HepG2 (cell line): ENCODE data around the gene PHF2. TPM values are rescaled to one million over a fixed set of nuclear protein-coding genes. Genes with fewer than 3 reads are reported as not detected.
A peak's percentile ranks its signal among the peaks of the same experiment; 100 is the strongest.

Source experiments
- AGO2 ChIP-seq: fragments of 200-400 bp; formaldehyde crosslinking; optimal IDR thresholded peaks from 2 replicates; pipeline ENCODE3; 2017; ENCODE audit warnings: mild to moderate bottlenecking, low read depth, low read length, moderate library complexity
- BRD4 ChIP-seq: sonication (generic); formaldehyde crosslinking; IDR thresholded peaks from 2 replicates; pipeline ENCODE4 v1.4.0; 2020; ENCODE audit warnings: missing genetic modification reagents
- CHD2 ChIP-seq: IDR thresholded peaks from 2 replicates; pipeline ENCODE4 v1.6.1; 2011; ENCODE audit warnings: low read depth, low read length, improper control_type of control experiment
- DMAP1 ChIP-seq: IDR thresholded peaks from 2 replicates; pipeline ENCODE4 v1.6.1; 2016
- DR1 ChIP-seq: sonication (generic); formaldehyde crosslinking; IDR thresholded peaks from 2 replicates; pipeline ENCODE4 v1.8.0; 2021; ENCODE audit warnings: mild to moderate bottlenecking, missing genetic modification reagents, inconsistent platforms
- GTF2F1 ChIP-seq: fragments of 150-350 bp; IDR thresholded peaks from 2 replicates; pipeline ENCODE4 v1.6.1; 2014; ENCODE audit warnings: low read length
- HHEX ChIP-seq: IDR thresholded peaks from 2 replicates; pipeline ENCODE4 v1.6.1; 2016; ENCODE audit warnings: control low read depth
- HOMEZ ChIP-seq: IDR thresholded peaks from 2 replicates; pipeline ENCODE4 v1.6.1; 2016; ENCODE audit warnings: low read depth
- KMT2B ChIP-seq: IDR thresholded peaks from 2 replicates; pipeline ENCODE4 v1.6.1; 2016; ENCODE audit warnings: missing genetic modification reagents, missing compliant biosample characterization
- LCORL ChIP-seq, 2 experiments: fragments of 450-650 bp in 1 of 2; sonication (generic) in 1 of 2; formaldehyde crosslinking in 1 of 2; IDR thresholded peaks; 2 replicates each; pipeline versions ENCODE4 v1.5.0 to v1.6.1; 2017 to 2020; ENCODE audit warnings: antibody characterized with exemption in 1 of 2, missing genetic modification reagents in 1 of 2
- NR2F2 ChIP-seq: IDR thresholded peaks from 2 replicates; pipeline ENCODE4 v1.6.1; 2012; ENCODE audit warnings: low read depth, inconsistent platforms, borderline replicate concordance
- PITX1 ChIP-seq: sonication (generic); formaldehyde crosslinking; IDR thresholded peaks from 2 replicates; pipeline ENCODE4 v1.5.1; 2020; ENCODE audit warnings: mild to moderate bottlenecking, missing genetic modification reagents
- SETDB1 ChIP-seq: sonication (generic); formaldehyde crosslinking; IDR thresholded peaks from 2 replicates; pipeline ENCODE4 v1.5.1; 2020; ENCODE audit warnings: missing genetic modification reagents, mild to moderate bottlenecking, borderline replicate concordance
- SMAD3 ChIP-seq: sonication (generic); formaldehyde crosslinking; IDR thresholded peaks from 2 replicates; pipeline ENCODE4 v1.4.0; 2020; ENCODE audit warnings: missing genetic modification reagents
- SRF ChIP-seq: IDR thresholded peaks from 2 replicates; pipeline ENCODE4 v1.6.1; 2011; ENCODE audit warnings: mild to moderate bottlenecking, low read depth, low read length, moderate library complexity
- SSRP1 ChIP-seq: IDR thresholded peaks from 2 replicates; pipeline ENCODE4 v1.6.1; 2016; ENCODE audit warnings: control low read depth
- TBP ChIP-seq: sonication (generic); formaldehyde crosslinking; IDR thresholded peaks from 2 replicates; pipeline ENCODE4 v1.5.0; 2020; ENCODE audit warnings: missing genetic modification reagents
- THAP11 ChIP-seq: IDR thresholded peaks from 2 replicates; pipeline ENCODE4 v1.6.1; 2016; ENCODE audit warnings: missing biosample characterization, missing genetic modification reagents
- TRIM24 ChIP-seq: sonication (generic); formaldehyde crosslinking; IDR thresholded peaks from 2 replicates; pipeline ENCODE4 v1.8.0; 2022; ENCODE audit warnings: mild to moderate bottlenecking, missing genetic modification reagents
- ZNF12 ChIP-seq: sonication (generic); formaldehyde crosslinking; IDR thresholded peaks from 2 replicates; pipeline ENCODE4 v1.5.0; 2020; ENCODE audit warnings: missing genetic modification reagents
- ZNF441 ChIP-seq: sonication (generic); formaldehyde crosslinking; IDR thresholded peaks from 2 replicates; pipeline ENCODE4 v1.7.0; 2021; ENCODE audit warnings: missing genetic modification reagents, borderline replicate concordance
- ZNF614 ChIP-seq: IDR thresholded peaks from 2 replicates; pipeline ENCODE4 v1.6.1; 2018; ENCODE audit warnings: missing biosample characterization, missing genetic modification reagents, inconsistent platforms, borderline replicate concordance
- ZSCAN12 ChIP-seq: sonication (generic); formaldehyde crosslinking; IDR thresholded peaks from 2 replicates; pipeline ENCODE4 v1.9.0; 2021; ENCODE audit warnings: mild to moderate bottlenecking, missing genetic modification reagents
- ZSCAN25 ChIP-seq: sonication (generic); formaldehyde crosslinking; IDR thresholded peaks from 2 replicates; pipeline ENCODE4 v1.8.0; 2022; ENCODE audit warnings: mild to moderate bottlenecking, missing genetic modification reagents
- polyA plus RNA-seq, 8 experiments: library from polyadenylated mRNA; depleted of rRNA in 3 of 8; stranded (reverse) in 7 of 8; unstranded in 1 of 8; fragments of >200 nt; fragmentation: Illumina TruSeq in 4 of 8; extraction: Trizol in 4 of 8; gene quantifications; 2 replicates each; pipeline versions ENCODE4 v1.2.1 to v1.2.3, GENCODE V29; 2011 to 2016; ENCODE audit warnings: low read depth in 4 of 8, missing spikeins in 1 of 8, mixed read lengths in 1 of 8; ENCODE audit not compliant: insufficient read depth in 1 of 8
- total RNA-seq, 5 experiments: library from RNA; depleted of rRNA; stranded (reverse); fragments of >200 nt; fragmentation: Illumina TruSeq; extraction: Trizol; gene quantifications; 2 replicates each; pipeline ENCODE4 v1.2.3, GENCODE V29; 2016; ENCODE audit warnings: low read depth in 1 of 5
- TF ChIP-seq, protein P1 (sequence below): fragments of 450-650 bp; IDR thresholded peaks from 2 replicates; pipeline ENCODE4 v1.6.1; 2017; ENCODE audit warnings: mild to moderate bottlenecking
- TF ChIP-seq, protein P2 (sequence below): sonication (generic); formaldehyde crosslinking; IDR thresholded peaks from 2 replicates; pipeline ENCODE4 v1.8.1; 2023; ENCODE audit warnings: mild to moderate bottlenecking, missing genetic modification reagents
- TF ChIP-seq, protein P3 (sequence below): sonication (generic); formaldehyde crosslinking; IDR thresholded peaks from 2 replicates; pipeline ENCODE4 v1.4.0; 2020; ENCODE audit warnings: low read depth, mild to moderate bottlenecking, missing genetic modification reagents

PHF2 gene
- total and polyA plus RNA-seq, 2 of the 13 experiments (the other 11 are each of a cell fraction or from before 2014, with no cell fraction given), result 6.6 to 9.1 TPM

- TF ChIP-seq, protein P1, sequence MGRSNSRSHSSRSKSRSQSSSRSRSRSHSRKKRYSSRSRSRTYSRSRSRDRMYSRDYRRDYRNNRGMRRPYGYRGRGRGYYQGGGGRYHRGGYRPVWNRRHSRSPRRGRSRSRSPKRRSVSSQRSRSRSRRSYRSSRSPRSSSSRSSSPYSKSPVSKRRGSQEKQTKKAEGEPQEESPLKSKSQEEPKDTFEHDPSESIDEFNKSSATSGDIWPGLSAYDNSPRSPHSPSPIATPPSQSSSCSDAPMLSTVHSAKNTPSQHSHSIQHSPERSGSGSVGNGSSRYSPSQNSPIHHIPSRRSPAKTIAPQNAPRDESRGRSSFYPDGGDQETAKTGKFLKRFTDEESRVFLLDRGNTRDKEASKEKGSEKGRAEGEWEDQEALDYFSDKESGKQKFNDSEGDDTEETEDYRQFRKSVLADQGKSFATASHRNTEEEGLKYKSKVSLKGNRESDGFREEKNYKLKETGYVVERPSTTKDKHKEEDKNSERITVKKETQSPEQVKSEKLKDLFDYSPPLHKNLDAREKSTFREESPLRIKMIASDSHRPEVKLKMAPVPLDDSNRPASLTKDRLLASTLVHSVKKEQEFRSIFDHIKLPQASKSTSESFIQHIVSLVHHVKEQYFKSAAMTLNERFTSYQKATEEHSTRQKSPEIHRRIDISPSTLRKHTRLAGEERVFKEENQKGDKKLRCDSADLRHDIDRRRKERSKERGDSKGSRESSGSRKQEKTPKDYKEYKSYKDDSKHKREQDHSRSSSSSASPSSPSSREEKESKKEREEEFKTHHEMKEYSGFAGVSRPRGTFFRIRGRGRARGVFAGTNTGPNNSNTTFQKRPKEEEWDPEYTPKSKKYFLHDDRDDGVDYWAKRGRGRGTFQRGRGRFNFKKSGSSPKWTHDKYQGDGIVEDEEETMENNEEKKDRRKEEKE, result no peak
- TF ChIP-seq HOMEZ (CRISPR knock-in tag) (no peak; the same call in 1 of the 2 replicates), SETDB1 (CRISPR knock-in tag) (no peak), TBP (CRISPR knock-in tag) (no peak), HHEX (CRISPR knock-in tag) (no peak), SMAD3 (CRISPR knock-in tag) (peak; percentile 56; the same call in 1 of the 2 replicates), SRF (no peak), KMT2B (CRISPR knock-in tag) (0 out of 2 replicates have a peak, but pooled peaks have one; percentile 18), THAP11 (CRISPR knock-in tag) (peak; percentile 83), ZNF614 (CRISPR knock-in tag) (0 out of 2 replicates have a peak, but pooled peaks have one; percentile 66), AGO2 (peak; percentile 99), ZSCAN12 (CRISPR knock-in tag) (no peak), GTF2F1 (no peak), ZNF12 (CRISPR knock-in tag) (0 out of 2 replicates have a peak, but pooled peaks have one; percentile 5), SSRP1 (CRISPR knock-in tag) (no peak), PITX1 (no peak), TRIM24 (CRISPR knock-in tag) (no peak), DR1 (CRISPR knock-in tag) (peak; percentile 91), CHD2 (no peak), LCORL (IDR thresholded peaks at IDR 0.05) (no peak), LCORL (CRISPR knock-in tag; IDR thresholded peaks at IDR 0.05) (no peak; the same call in 1 of the 2 replicates), ZNF441 (peak; percentile 92), DMAP1 (CRISPR knock-in tag) (no peak), NR2F2 (no peak), BRD4 (CRISPR knock-in tag) (peak; percentile 87; the same call in 1 of the 2 replicates), ZSCAN25 (no peak; the same call in 1 of the 2 replicates)
- TF ChIP-seq, protein P2, sequence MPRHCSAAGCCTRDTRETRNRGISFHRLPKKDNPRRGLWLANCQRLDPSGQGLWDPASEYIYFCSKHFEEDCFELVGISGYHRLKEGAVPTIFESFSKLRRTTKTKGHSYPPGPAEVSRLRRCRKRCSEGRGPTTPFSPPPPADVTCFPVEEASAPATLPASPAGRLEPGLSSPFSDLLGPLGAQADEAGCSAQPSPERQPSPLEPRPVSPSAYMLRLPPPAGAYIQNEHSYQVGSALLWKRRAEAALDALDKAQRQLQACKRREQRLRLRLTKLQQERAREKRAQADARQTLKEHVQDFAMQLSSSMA (CRISPR knock-in tag), result no peak; the same call in 1 of the 2 replicates
- TF ChIP-seq, protein P3, sequence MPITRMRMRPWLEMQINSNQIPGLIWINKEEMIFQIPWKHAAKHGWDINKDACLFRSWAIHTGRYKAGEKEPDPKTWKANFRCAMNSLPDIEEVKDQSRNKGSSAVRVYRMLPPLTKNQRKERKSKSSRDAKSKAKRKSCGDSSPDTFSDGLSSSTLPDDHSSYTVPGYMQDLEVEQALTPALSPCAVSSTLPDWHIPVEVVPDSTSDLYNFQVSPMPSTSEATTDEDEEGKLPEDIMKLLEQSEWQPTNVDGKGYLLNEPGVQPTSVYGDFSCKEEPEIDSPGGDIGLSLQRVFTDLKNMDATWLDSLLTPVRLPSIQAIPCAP (CRISPR knock-in tag), result no peak
These were observed 9.7 kb upstream of the PHF2 start (continued) for GRCh38 chr9:93566408-93567270.
